Measurements from ENCODE around the gene TBC1D1. TPM values are rescaled to one million over a fixed set of nuclear protein-coding genes. Genes with fewer than 3 reads are reported as not detected.
A peak's percentile ranks its signal among the peaks of the same experiment; 100 is the strongest.

Gene TBC1D1
- polyA plus RNA-seq, 2 donors = 10.4 to 15.3 TPM

DNA sequence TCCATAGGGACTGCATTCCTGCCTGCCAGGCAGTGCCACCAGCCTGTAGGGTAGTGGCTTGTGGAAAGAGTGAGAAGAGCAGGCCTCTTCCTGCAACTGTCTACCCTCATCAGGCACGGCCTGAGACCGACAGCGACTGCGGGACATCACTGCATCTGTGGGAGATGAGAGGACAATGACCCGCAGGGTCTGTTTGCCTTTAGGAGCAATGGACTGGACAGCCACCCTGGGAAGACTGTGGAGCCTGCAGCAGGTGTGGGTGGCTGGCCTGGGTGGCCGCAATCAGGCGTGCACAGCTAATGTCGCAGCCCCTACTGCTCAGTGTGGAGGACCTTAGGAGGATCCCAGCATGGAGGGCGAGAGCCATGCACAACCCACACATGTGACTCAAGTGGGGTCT, 297.3 kb downstream of the TBC1D1 start:
- Histone ChIP-seq H3K9me3 (ENCODE audit: control insufficient read depth in 2 of 2, insufficient read depth in 1 of 2, low read depth in 1 of 2, low read length in 1 of 2) (no peaks in the 10 kb centered on the region), H3K36me3 (ENCODE audit: control insufficient read depth in 2 of 2, insufficient read depth in 2 of 2, low read length in 1 of 2) (no peaks in the 10 kb centered on the region), H3K27me3 (ENCODE audit: control insufficient read depth in 1 of 2, insufficient read depth in 2 of 2, low read length in 2 of 2) (no peaks in the 10 kb centered on the region), H3K4me3 (ENCODE audit: low read depth in 1 of 2, low read length in 2 of 2) (no peak overlapping the region), H3K27ac (ENCODE audit: low read depth in 2 of 2, low read length in 1 of 2) (peak overlapping the region; percentile 14 to 81), H3K4me1 (ENCODE audit: control insufficient read depth in 2 of 2, insufficient read depth in 2 of 2, low read length in 1 of 2) (peaks cover under 1 to 17% of the 10 kb centered on the region in 2 donors)
- WGBS, 2 donors = 84 to 97% methylated on average over 9 of the region's 9 CpGs

DNA sequence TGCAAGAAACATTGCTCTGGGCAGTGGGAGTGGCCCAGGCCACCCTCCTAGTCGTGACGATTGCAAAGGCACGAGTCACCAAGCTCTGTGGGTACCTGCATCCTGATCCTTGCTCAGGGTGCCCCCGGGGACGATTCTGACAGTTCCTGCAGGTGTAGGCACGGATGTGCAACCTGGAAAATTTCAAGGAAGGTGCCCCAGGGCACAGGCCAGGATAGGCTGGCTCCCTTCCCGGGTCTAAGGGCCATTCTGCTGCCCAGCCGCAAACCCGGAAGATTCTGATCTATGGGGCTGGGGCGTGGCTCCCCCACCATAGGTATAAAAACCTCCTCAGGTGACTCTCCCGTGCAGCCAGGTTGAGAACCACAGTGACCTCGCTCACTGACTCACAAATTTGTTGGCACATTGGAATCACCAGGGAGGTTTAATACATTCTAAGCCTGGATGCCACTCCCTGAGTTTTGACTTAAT, 297.8 kb downstream of the TBC1D1 start:
- no peaks in the 10 kb centered on the region for H3K9me3 ChIP-seq (ENCODE audit: control insufficient read depth in 2 of 2, insufficient read depth in 1 of 2, low read depth in 1 of 2, low read length in 1 of 2)
- 42 to 43% methylated on average over 12 of the region's 12 CpGs for WGBS, 2 donors
- peaks cover 3 to 19% of the 10 kb centered on the region in 2 donors for H3K4me1 ChIP-seq (ENCODE audit: control insufficient read depth in 2 of 2, insufficient read depth in 2 of 2, low read length in 1 of 2)
- H3K27me3 ChIP-seq (ENCODE audit: control insufficient read depth in 1 of 2, insufficient read depth in 2 of 2, low read length in 2 of 2) = no peaks in the 10 kb centered on the region
- no peaks in the 10 kb centered on the region for H3K36me3 ChIP-seq (ENCODE audit: control insufficient read depth in 2 of 2, insufficient read depth in 2 of 2, low read length in 1 of 2)
- peak overlapping the region; percentile 14 to 96 for H3K27ac ChIP-seq (ENCODE audit: low read depth in 2 of 2, low read length in 1 of 2)
- H3K4me3 ChIP-seq (ENCODE audit: low read depth in 1 of 2, low read length in 2 of 2) = no peak overlapping the region

Other genes with a start within 250 kb of the TBC1D1 start
- 1 to 10 TPM; 2.1 to 2.8 TPM for gene RELL1, start 204.7 kb upstream of the TBC1D1 start, polyA plus RNA-seq
- 10 to 100 TPM; 21.0 to 57.3 TPM for gene PGM2, start 64.4 kb upstream of the TBC1D1 start, polyA plus RNA-seq
- gene PTTG2, start 69.3 kb downstream of the TBC1D1 start, polyA plus RNA-seq = under 1 TPM in 1 of 2 donors, not detected in 1; 0.20 TPM